ENCODE measurements around the gene B3GALT6. TPM values are rescaled to one million over a fixed set of nuclear protein-coding genes. Genes with fewer than 3 reads are reported as not detected.
A peak's percentile ranks its signal among the peaks of the same experiment; 100 is the strongest.

Gene B3GALT6
- total RNA-seq, 1 experiment from 2014 or later = 8.6 TPM

- Histone ChIP-seq H3K4me2 (ENCODE audit: low read depth, low read length, poor library complexity, severe bottlenecking) (no peak overlapping the region), H3K9ac (ENCODE audit: low read length) (no peak overlapping the region), H3K79me2 (ENCODE audit: low read length) (no peaks in the 10 kb centered on the region)
These were observed 9.0 kb downstream of the B3GALT6 start for GRCh38 chr1:1240822-1241587.

GRCh38 chr1:1241588-1242219, 9.7 kb downstream of the B3GALT6 start:
- Histone ChIP-seq H3K27me3 (ENCODE audit: low read length) (no peaks in the 10 kb centered on the region), H3K4me2 (ENCODE audit: low read depth, low read length, poor library complexity, severe bottlenecking) (no peak overlapping the region), H3K4me1 (ENCODE audit: low read length) (no peaks in the 10 kb centered on the region), H3K4me3 (ENCODE audit: low read length) (no peak overlapping the region), H3K9me3 (ENCODE audit: low read length) (no peaks in the 10 kb centered on the region), H3K36me3 (ENCODE audit: insufficient read depth, low read length) (no peaks in the 10 kb centered on the region), H4K20me1 (ENCODE audit: insufficient read depth, low read depth, low read length) (peaks cover 7% of the 10 kb centered on the region; the same call in 1 of the 2 replicates), H3K9ac (ENCODE audit: low read length) (no peak overlapping the region), H2AFZ (ENCODE audit: low read length) (no peak overlapping the region), H3K79me2 (ENCODE audit: low read length) (no peaks in the 10 kb centered on the region), H3K9me2 (replicated peaks; ENCODE audit: insufficient read depth, low read length) (no peaks in the 10 kb centered on the region), H3K27ac (ENCODE audit: low read length) (no peak overlapping the region)
- DNase-seq = no peak

More at GRCh38 chr1:1240822-1241587, 9.0 kb downstream of the B3GALT6 start:
- Histone ChIP-seq H3K4me3 (ENCODE audit: low read length) (no peak overlapping the region), H3K27me3 (ENCODE audit: low read length) (no peaks in the 10 kb centered on the region), H3K9me3 (ENCODE audit: low read length) (no peaks in the 10 kb centered on the region), H3K9me2 (replicated peaks; ENCODE audit: insufficient read depth, low read length) (no peaks in the 10 kb centered on the region), H4K20me1 (ENCODE audit: insufficient read depth, low read depth, low read length) (peaks cover 7% of the 10 kb centered on the region; the same call in 1 of the 2 replicates), H3K4me1 (ENCODE audit: low read length) (no peaks in the 10 kb centered on the region), H3K36me3 (ENCODE audit: insufficient read depth, low read length) (no peaks in the 10 kb centered on the region), H2AFZ (ENCODE audit: low read length) (no peak overlapping the region), H3K27ac (ENCODE audit: low read length) (no peak overlapping the region)
- DNase-seq = no peak

- DNase-seq = no peak
- H3K4me1 ChIP-seq (ENCODE audit: low read length) = no peaks in the 10 kb centered on the region
- H3K27ac ChIP-seq (ENCODE audit: low read length) = no peak overlapping the region
- H4K20me1 ChIP-seq (ENCODE audit: insufficient read depth, low read depth, low read length) = peaks cover 12% of the 10 kb centered on the region; the same call in 1 of the 2 replicates
- H3K9me3 ChIP-seq (ENCODE audit: low read length) = no peaks in the 10 kb centered on the region
- H3K9me2 ChIP-seq (replicated peaks; ENCODE audit: insufficient read depth, low read length) = no peaks in the 10 kb centered on the region
- no peaks in the 10 kb centered on the region for H3K27me3 ChIP-seq (ENCODE audit: low read length)
- H3K36me3 ChIP-seq (ENCODE audit: insufficient read depth, low read length) = no peaks in the 10 kb centered on the region
- H2AFZ ChIP-seq (ENCODE audit: low read length) = no peak overlapping the region
- H3K9ac ChIP-seq (ENCODE audit: low read length) = no peak overlapping the region
- no peak overlapping the region for H3K4me2 ChIP-seq (ENCODE audit: low read depth, low read length, poor library complexity, severe bottlenecking)
- H3K4me3 ChIP-seq (ENCODE audit: low read length) = no peak overlapping the region
- no peaks in the 10 kb centered on the region for H3K79me2 ChIP-seq (ENCODE audit: low read length)
These were observed 10.6 kb downstream of the B3GALT6 start for GRCh38 chr1:1242461-1243265.

- peaks cover 9% of the 10 kb centered on the region; the same call in 1 of the 2 replicates for H4K20me1 ChIP-seq (ENCODE audit: insufficient read depth, low read depth, low read length)
- H3K27ac ChIP-seq (ENCODE audit: low read length) = no peak overlapping the region
- H3K9me2 ChIP-seq (replicated peaks; ENCODE audit: insufficient read depth, low read length) = no peaks in the 10 kb centered on the region
- H3K9me3 ChIP-seq (ENCODE audit: low read length) = no peaks in the 10 kb centered on the region
- H2AFZ ChIP-seq (ENCODE audit: low read length) = no peak overlapping the region
- no peaks in the 10 kb centered on the region for H3K36me3 ChIP-seq (ENCODE audit: insufficient read depth, low read length)
- no peaks in the 10 kb centered on the region for H3K79me2 ChIP-seq (ENCODE audit: low read length)
- no peak for DNase-seq
- no peaks in the 10 kb centered on the region for H3K4me1 ChIP-seq (ENCODE audit: low read length)
- no peak overlapping the region for H3K9ac ChIP-seq (ENCODE audit: low read length)
- no peak overlapping the region for H3K4me2 ChIP-seq (ENCODE audit: low read depth, low read length, poor library complexity, severe bottlenecking)
- no peak overlapping the region for H3K4me3 ChIP-seq (ENCODE audit: low read length)
- H3K27me3 ChIP-seq (ENCODE audit: low read length) = no peaks in the 10 kb centered on the region
These were observed 11.2 kb downstream of the B3GALT6 start for GRCh38 chr1:1243266-1243660.

GRCh38 chr1:1243807-1244191, 11.8 kb downstream of the B3GALT6 start:
- peaks cover 5% of the 10 kb centered on the region; the same call in 1 of the 2 replicates for H4K20me1 ChIP-seq (ENCODE audit: insufficient read depth, low read depth, low read length)
- H3K27me3 ChIP-seq (ENCODE audit: low read length) = no peaks in the 10 kb centered on the region
- H3K9me3 ChIP-seq (ENCODE audit: low read length) = no peaks in the 10 kb centered on the region
- H3K79me2 ChIP-seq (ENCODE audit: low read length) = no peaks in the 10 kb centered on the region
- no peak overlapping the region for H2AFZ ChIP-seq (ENCODE audit: low read length)
- H3K36me3 ChIP-seq (ENCODE audit: insufficient read depth, low read length) = no peaks in the 10 kb centered on the region
- H3K9me2 ChIP-seq (replicated peaks; ENCODE audit: insufficient read depth, low read length) = no peaks in the 10 kb centered on the region
- no peak overlapping the region for H3K27ac ChIP-seq (ENCODE audit: low read length)
- no peak overlapping the region for H3K4me3 ChIP-seq (ENCODE audit: low read length)
- DNase-seq = no peak
- no peaks in the 10 kb centered on the region for H3K4me1 ChIP-seq (ENCODE audit: low read length)
- H3K4me2 ChIP-seq (ENCODE audit: low read depth, low read length, poor library complexity, severe bottlenecking) = no peak overlapping the region
- H3K9ac ChIP-seq (ENCODE audit: low read length) = no peak overlapping the region

GRCh38 chr1:1244192-1244811, 12.3 kb downstream of the B3GALT6 start:
- Histone ChIP-seq H3K27ac (ENCODE audit: low read length) (no peak overlapping the region), H2AFZ (ENCODE audit: low read length) (no peak overlapping the region), H3K9me3 (ENCODE audit: low read length) (no peaks in the 10 kb centered on the region), H4K20me1 (ENCODE audit: insufficient read depth, low read depth, low read length) (peaks cover 5% of the 10 kb centered on the region; the same call in 1 of the 2 replicates), H3K4me2 (ENCODE audit: low read depth, low read length, poor library complexity, severe bottlenecking) (no peak overlapping the region), H3K27me3 (ENCODE audit: low read length) (no peaks in the 10 kb centered on the region), H3K4me1 (ENCODE audit: low read length) (no peaks in the 10 kb centered on the region), H3K9ac (ENCODE audit: low read length) (no peak overlapping the region), H3K4me3 (ENCODE audit: low read length) (no peak overlapping the region), H3K36me3 (ENCODE audit: insufficient read depth, low read length) (no peaks in the 10 kb centered on the region), H3K79me2 (ENCODE audit: low read length) (no peaks in the 10 kb centered on the region), H3K9me2 (replicated peaks; ENCODE audit: insufficient read depth, low read length) (no peaks in the 10 kb centered on the region)
- DNase-seq = peak; percentile 57

GRCh38 chr1:1245178-1245816, 13.3 kb downstream of the B3GALT6 start:
- Histone ChIP-seq H2AFZ (ENCODE audit: low read length) (no peak overlapping the region), H3K4me2 (ENCODE audit: low read depth, low read length, poor library complexity, severe bottlenecking) (no peak overlapping the region), H3K36me3 (ENCODE audit: insufficient read depth, low read length) (no peaks in the 10 kb centered on the region), H3K27me3 (ENCODE audit: low read length) (no peaks in the 10 kb centered on the region), H3K9me2 (replicated peaks; ENCODE audit: insufficient read depth, low read length) (no peaks in the 10 kb centered on the region), H3K4me1 (ENCODE audit: low read length) (no peaks in the 10 kb centered on the region), H3K79me2 (ENCODE audit: low read length) (no peaks in the 10 kb centered on the region), H3K9ac (ENCODE audit: low read length) (no peak overlapping the region), H3K27ac (ENCODE audit: low read length) (no peak overlapping the region), H3K9me3 (ENCODE audit: low read length) (no peaks in the 10 kb centered on the region), H4K20me1 (ENCODE audit: insufficient read depth, low read depth, low read length) (peaks cover 5% of the 10 kb centered on the region; the same call in 1 of the 2 replicates), H3K4me3 (ENCODE audit: low read length) (no peak overlapping the region)
- no peak for DNase-seq
